HepG2 (cell line): ENCODE results near the gene RAB40C. TPM values are rescaled to one million over a fixed set of nuclear protein-coding genes. Genes with fewer than 3 reads are reported as not detected.

Experiments used
- ATAC-seq: fragments of 200-7000 bp; cut with Tn5 transposase; 3 replicates; pipeline ENCODE4 v1.9.1; 2020; ENCODE audit warnings: mild to moderate bottlenecking, moderate library complexity
- BruUV-seq: library from RNA; stranded (reverse); fragments of 400-500 nt; replicated peaks from 2 replicates; lab custom pipeline; 2021; lab: Mats Ljungman, UMichigan
- CTCF ChIA-PET: fragments of 300-600 bp; formaldehyde crosslinking; extraction: SDS; loops from one replicate; lab custom pipeline; 2021; ENCODE audit warnings: low total read pairs, inconsistent platforms, low intra/inter-chr PET ratio; lab: Yijun Ruan, JAX
- POLR2A ChIA-PET: fragments of 350-600 bp; sonication (Branson Sonifier 250); formaldehyde crosslinking; loops from one replicate; lab custom pipeline; 2020; ENCODE audit warnings: antibody characterized with exemption, inconsistent platforms; lab: Yijun Ruan, JAX
- DNase-seq: peaks from one replicate; pipeline ENCODE4 v3.0.0-alpha.2; 2015; ENCODE audit warnings: low spot score
- FAIRE-seq: peaks from 3 replicates; lab custom pipeline; 2011; peaks lifted over from hg19 to GRCh38; lab: Jason Lieb, UNC
- H2AFZ ChIP-seq: one replicate; pipeline ENCODE4 v1.6.1; 2011; ENCODE audit warnings: low read length, inconsistent platforms
- H3K27ac ChIP-seq: fragments of 300-600 bp; 3 replicates; pipeline ENCODE4 v1.8.0; 2011; ENCODE audit warnings: mixed run types, mild to moderate bottlenecking, mixed read lengths, low read length, inconsistent platforms; ENCODE audit not compliant: insufficient read depth; ENCODE audit errors: extremely low read length
- H3K27me3 ChIP-seq, 2 experiments: fragments of 200-600 bp in 1 of 2; 2 replicates in 1 of 2; 3 replicates in 1 of 2; pipeline versions ENCODE4 v1.6.0 to v1.8.0; 2011; ENCODE audit warnings: low read length in 2 of 2, mild to moderate bottlenecking in 2 of 2, moderate library complexity in 2 of 2, inconsistent platforms in 1 of 2; ENCODE audit not compliant: insufficient read depth in 2 of 2, control insufficient read depth in 1 of 2
- H3K36me3 ChIP-seq, 2 experiments: fragments of 200-600 bp in 1 of 2; replicated peaks in 1 of 2; 2 replicates in 1 of 2; 3 replicates in 1 of 2; pipeline versions ENCODE4 v1.5.1 to v1.8.0; 2011; ENCODE audit warnings: low read length in 2 of 2, inconsistent platforms in 1 of 2; ENCODE audit not compliant: insufficient read depth in 2 of 2, control insufficient read depth in 1 of 2
- H3K4me1 ChIP-seq: 2 replicates; pipeline ENCODE4 v1.5.1; 2012; ENCODE audit warnings: low read length, inconsistent platforms; ENCODE audit not compliant: insufficient read depth
- H3K4me2 ChIP-seq: 2 replicates; pipeline ENCODE4 v1.6.0; 2011; ENCODE audit warnings: low read depth, low read length, inconsistent platforms
- H3K4me3 ChIP-seq, 3 experiments: fragments of 200-600 bp in 1 of 3; sonication (generic), shearing (Covaris generic) in 1 of 3; replicated peaks in 1 of 3; 2 replicates each; pipeline ENCODE4 v1.5.1; 2011 to 2016; ENCODE audit warnings: low read length in 3 of 3, inconsistent platforms in 2 of 3, low read depth in 2 of 3, mild to moderate bottlenecking in 2 of 3, control low read depth in 1 of 3, mixed read lengths in 1 of 3; ENCODE audit not compliant: insufficient read depth in 1 of 3
- H3K79me2 ChIP-seq: one replicate; pipeline ENCODE4 v1.6.1; 2011; ENCODE audit warnings: low read length, inconsistent platforms; ENCODE audit not compliant: insufficient read depth
- H3K9ac ChIP-seq: 2 replicates; pipeline ENCODE4 v1.6.0; 2011; ENCODE audit warnings: mild to moderate bottlenecking, low read depth, low read length, inconsistent platforms; ENCODE audit not compliant: insufficient read depth
- H3K9me3 ChIP-seq: 2 replicates; pipeline ENCODE4 v1.5.1; 2012; ENCODE audit warnings: mild to moderate bottlenecking, low read length
- H4K20me1 ChIP-seq: 2 replicates; pipeline ENCODE4 v1.6.0; 2011; ENCODE audit warnings: inconsistent platforms, mild to moderate bottlenecking, low read length, moderate library complexity; ENCODE audit not compliant: insufficient read depth
- BCL3 ChIP-seq: sonication (generic); formaldehyde crosslinking; IDR thresholded peaks from 2 replicates; pipeline ENCODE4 v1.5.1; 2020; ENCODE audit warnings: mild to moderate bottlenecking, missing genetic modification reagents, moderate library complexity
- BHLHE40 ChIP-seq: IDR thresholded peaks from 2 replicates; pipeline ENCODE4 v1.6.1; 2011; ENCODE audit warnings: low read length, improper control_type of control experiment
- CREBL2 ChIP-seq: sonication (generic); formaldehyde crosslinking; IDR thresholded peaks from 2 replicates; pipeline ENCODE4 v1.8.1; 2023; ENCODE audit warnings: missing genetic modification reagents, mild to moderate bottlenecking, borderline replicate concordance
- DMAP1 ChIP-seq: IDR thresholded peaks from 2 replicates; pipeline ENCODE4 v1.6.1; 2016
- ELF4 ChIP-seq: sonication (generic); formaldehyde crosslinking; IDR thresholded peaks from 2 replicates; pipeline ENCODE4 v1.5.0; 2020; ENCODE audit warnings: missing genetic modification reagents, mild to moderate bottlenecking, moderate library complexity, borderline replicate concordance
- HNF1B ChIP-seq: sonication (generic); formaldehyde crosslinking; IDR thresholded peaks from 2 replicates; pipeline ENCODE4 v1.5.1; 2020; ENCODE audit warnings: mild to moderate bottlenecking, moderate library complexity, missing genetic modification reagents
- HOXA3 ChIP-seq: sonication (generic); formaldehyde crosslinking; IDR thresholded peaks from 2 replicates; pipeline ENCODE4 v1.5.0; 2020; ENCODE audit warnings: missing genetic modification reagents
- JARID2 ChIP-seq: sonication (generic); formaldehyde crosslinking; IDR thresholded peaks from 2 replicates; pipeline ENCODE4 v1.8.1; 2023; ENCODE audit warnings: missing genetic modification reagents, inconsistent platforms; ENCODE audit not compliant: insufficient replicate concordance
- MEIS2 ChIP-seq: sonication (generic); formaldehyde crosslinking; IDR thresholded peaks from 2 replicates; pipeline ENCODE4 v1.9.0; 2021; ENCODE audit warnings: mild to moderate bottlenecking, missing genetic modification reagents
- POLR2G ChIP-seq: fragments of 200-400 bp; formaldehyde crosslinking; IDR thresholded peaks from 2 replicates; pipeline ENCODE4 v1.6.1; 2018; ENCODE audit warnings: mild to moderate bottlenecking, low read depth, low read length, moderate library complexity
- SAP130 ChIP-seq: IDR thresholded peaks from 2 replicates; pipeline ENCODE4 v1.6.1; 2016; ENCODE audit warnings: low read depth
- WIZ ChIP-seq: sonication (generic); formaldehyde crosslinking; IDR thresholded peaks from 2 replicates; pipeline ENCODE4 v1.5.1; 2020; ENCODE audit warnings: mild to moderate bottlenecking, missing genetic modification reagents
- ZFP82 ChIP-seq: sonication (generic); formaldehyde crosslinking; IDR thresholded peaks from 2 replicates; pipeline ENCODE4 v1.5.1; 2020; ENCODE audit warnings: mild to moderate bottlenecking, missing genetic modification reagents, borderline replicate concordance
- ZFYVE20 ChIP-seq: sonication (generic); formaldehyde crosslinking; IDR thresholded peaks from 2 replicates; pipeline ENCODE4 v1.8.0; 2023; ENCODE audit warnings: low read depth, mild to moderate bottlenecking, moderate library complexity, missing genetic modification reagents, borderline replicate concordance
- ZNF274 ChIP-seq: sonication (generic); formaldehyde crosslinking; IDR thresholded peaks from 2 replicates; pipeline ENCODE4 v1.5.1; 2020; ENCODE audit warnings: mild to moderate bottlenecking, missing genetic modification reagents
- ZNF484 ChIP-seq: sonication (generic); formaldehyde crosslinking; IDR thresholded peaks from 2 replicates; pipeline ENCODE4 v1.5.1; 2020; ENCODE audit warnings: mild to moderate bottlenecking, low read depth, missing genetic modification reagents, borderline replicate concordance
- ZNF547 ChIP-seq: sonication (generic); formaldehyde crosslinking; IDR thresholded peaks from 2 replicates; pipeline ENCODE4 v1.5.1; 2020; ENCODE audit warnings: mild to moderate bottlenecking, missing genetic modification reagents
- ZNF607 ChIP-seq: sonication (generic); formaldehyde crosslinking; IDR thresholded peaks from 2 replicates; pipeline ENCODE4 v1.5.1; 2020; ENCODE audit warnings: missing genetic modification reagents, mild to moderate bottlenecking, borderline replicate concordance
- ZNF615 ChIP-seq: sonication (generic); formaldehyde crosslinking; IDR thresholded peaks from 2 replicates; pipeline ENCODE4 v1.5.0; 2020; ENCODE audit warnings: mild to moderate bottlenecking, missing genetic modification reagents, borderline replicate concordance
- ZNF704 ChIP-seq: sonication (generic); formaldehyde crosslinking; IDR thresholded peaks from 2 replicates; pipeline ENCODE4 v1.8.1; 2023; ENCODE audit warnings: mild to moderate bottlenecking, inconsistent platforms, moderate library complexity, missing genetic modification reagents, borderline replicate concordance
- ZNF709 ChIP-seq: sonication (generic); formaldehyde crosslinking; IDR thresholded peaks from 2 replicates; pipeline ENCODE4 v1.5.0; 2020; ENCODE audit warnings: mild to moderate bottlenecking, missing genetic modification reagents
- WGBS: methylation state at CpG from one replicate; pipeline ENCODE4 v1.1.6; 2017; ENCODE audit warnings: low lambda C conversion rate; 5-methylcytosine and 5-hydroxymethylcytosine counted together
- in situ Hi-C: cut with HindIII; loops from 2 replicates; pipeline ENCODE4 v1.10.0; 2017; ENCODE audit warnings: low pct_unique_long_range_greater_than_20kb; ENCODE audit not compliant: extremely low pct_ligation_motif_present
- intact Hi-C: fragments of 100-400 bp; cut with micrococcal nuclease; formaldehyde crosslinking; loops from one replicate; pipeline ENCODE4 v1.10.0; 2022; ENCODE audit not compliant: unreplicated experiment
- polyA plus RNA-seq, 8 experiments: library from polyadenylated mRNA; depleted of rRNA in 3 of 8; stranded (reverse) in 7 of 8; unstranded in 1 of 8; fragments of >200 nt; fragmentation: Illumina TruSeq in 4 of 8; extraction: Trizol in 4 of 8; gene quantifications; 2 replicates each; pipeline versions ENCODE4 v1.2.1 to v1.2.3, GENCODE V29; 2011 to 2016; ENCODE audit warnings: low read depth in 4 of 8, missing spikeins in 1 of 8, mixed read lengths in 1 of 8; ENCODE audit not compliant: insufficient read depth in 1 of 8
- total RNA-seq, 5 experiments: library from RNA; depleted of rRNA; stranded (reverse); fragments of >200 nt; fragmentation: Illumina TruSeq; extraction: Trizol; gene quantifications; 2 replicates each; pipeline ENCODE4 v1.2.3, GENCODE V29; 2016; ENCODE audit warnings: low read depth in 1 of 5

RAB40C gene
- total and polyA plus RNA-seq, 2 of the 13 experiments (the other 11 are each of a cell fraction or from before 2014, with no cell fraction given): 7.7 to 11.5 TPM

- Histone ChIP-seq H3K9ac (peak overlapping the region; percentile 67), H3K9me3 (no peaks in the 10 kb centered on the region), H3K4me2 (peak overlapping the region; percentile 95), H2AFZ (no peak overlapping the region), H3K27ac (peak overlapping the region; percentile 71), H3K4me3 (peak overlapping the region; percentile 58 to 74 (median 63)), H4K20me1 (no peaks in the 10 kb centered on the region), H3K27me3 (no peaks in the 10 kb centered on the region), H3K36me3 (peaks cover 4% of the 10 kb centered on the region in 2 experiments; a peak in 2 of 5 replicates), H3K4me1 (peaks cover 25% of the 10 kb centered on the region), H3K79me2 (no peaks in the 10 kb centered on the region)
- peak; percentile 19 for ATAC-seq
- no TSS peak for BruUV-seq
- in situ Hi-C loops (no loop called here), intact Hi-C loops (no loop called here)
- peak; percentile 56 for FAIRE-seq
- 0% methylated on average over 4 of the region's 11 CpGs for WGBS
- ChIA-PET CTCF (no interaction called here), POLR2A (interaction anchor here (1.0 to 1.5 kb wide), 2 partner anchors 18 to 42 kb away, joined by 3 to 5 read pairs; no protein-coding TSS in a partner anchor)
- DNase-seq: no peak
- TF ChIP-seq ZFYVE20 (CRISPR knock-in tag) (no peak), ZNF704 (CRISPR knock-in tag) (0 out of 2 replicates have a peak, but pooled peaks have one; percentile 50), ZNF547 (CRISPR knock-in tag) (0 out of 2 replicates have a peak, but pooled peaks have one; percentile 31), HNF1B (CRISPR knock-in tag) (peak; percentile 26; the same call in 1 of the 2 replicates), JARID2 (CRISPR knock-in tag) (no peak), ZNF274 (0 out of 2 replicates have a peak, but pooled peaks have one; percentile 21), BHLHE40 (no peak), ZNF709 (CRISPR knock-in tag) (no peak), ZNF615 (CRISPR knock-in tag) (no peak), ELF4 (CRISPR knock-in tag) (no peak), HOXA3 (no peak), ZFP82 (CRISPR knock-in tag) (no peak), CREBL2 (CRISPR knock-in tag) (no peak), ZNF484 (no peak), POLR2G (peak; percentile 47), ZNF607 (CRISPR knock-in tag) (no peak), MEIS2 (no peak), WIZ (0 out of 2 replicates have a peak, but pooled peaks have one; percentile 11), DMAP1 (CRISPR knock-in tag) (0 out of 2 replicates have a peak, but pooled peaks have one; percentile 30), SAP130 (CRISPR knock-in tag) (peak; percentile 9; the same call in 1 of the 2 replicates), BCL3 (CRISPR knock-in tag) (peak; percentile 67; the same call in 1 of the 2 replicates)
These were observed 40.0 kb downstream of the RAB40C start for GRCh38 chr16:629833-630248.
